ENCODE measurements around the gene MMP1.

The MMP1 gene

GRCh38 chr11:102798012-102798746 lies at the start of gene MMP1:
MMP1 (minus strand) TSS chr11:102798160; CDS start chr11:102798092, 68 bp downstream.
- TF ChIP-seq NFIC (IDR thresholded peaks at IDR 0.05) (no peak), CREB1 (IDR thresholded peaks at IDR 0.05; ENCODE audit: low read depth) (no peak), MAX (IDR thresholded peaks at IDR 0.05) (no peak), FOXM1 (IDR thresholded peaks at IDR 0.05; ENCODE audit: borderline replicate concordance, low read depth) (no peak), TAF1 (IDR thresholded peaks at IDR 0.05; ENCODE audit: low read depth) (no peak), CEBPB (IDR thresholded peaks at IDR 0.05) (no peak), RAD21 (IDR thresholded peaks at IDR 0.05; ENCODE audit: low read depth) (no peak), EP300 (IDR thresholded peaks at IDR 0.05; ENCODE audit: borderline replicate concordance) (no peak), USF1 (IDR thresholded peaks at IDR 0.05) (no peak)

GRCh38 chr11:102846292-102846691 lies 48.3 kb upstream of the MMP1 start:
- TF ChIP-seq TCF12 (IDR thresholded peaks at IDR 0.05; ENCODE audit: low read depth) (no peak), TAF1 (IDR thresholded peaks at IDR 0.05; ENCODE audit: low read depth) (no peak), ZBTB7A (IDR thresholded peaks at IDR 0.05; ENCODE audit: low read depth) (no peak), YY1 (IDR thresholded peaks at IDR 0.05; ENCODE audit: low read depth) (no peak), CEBPB (IDR thresholded peaks at IDR 0.05) (no peak), USF1 (IDR thresholded peaks at IDR 0.05) (no peak), REST (IDR thresholded peaks at IDR 0.05; ENCODE audit: low read depth) (no peak), MAX (IDR thresholded peaks at IDR 0.05) (no peak), CREB1 (IDR thresholded peaks at IDR 0.05; ENCODE audit: low read depth) (no peak), FOXM1 (IDR thresholded peaks at IDR 0.05; ENCODE audit: borderline replicate concordance, low read depth) (no peak), NFIC (IDR thresholded peaks at IDR 0.05) (no peak), RAD21 (IDR thresholded peaks at IDR 0.05; ENCODE audit: low read depth) (no peak), TEAD4 (IDR thresholded peaks at IDR 0.05) (no peak), EP300 (IDR thresholded peaks at IDR 0.05; ENCODE audit: borderline replicate concordance) (no peak), EGR1 (IDR thresholded peaks at IDR 0.05) (no peak)

GRCh38 chr11:102843489-102843888 lies 45.5 kb upstream of the MMP1 start, which contains the start of gene MMP3:
MMP3 (minus strand) TSS chr11:102843609; CDS start chr11:102843546, 63 bp downstream.
- no peak for TF ChIP-seq USF1 (IDR thresholded peaks at IDR 0.05)
- TF ChIP-seq CREB1 (IDR thresholded peaks at IDR 0.05; ENCODE audit: low read depth) = no peak
- no peak for TF ChIP-seq TAF1 (IDR thresholded peaks at IDR 0.05; ENCODE audit: low read depth)
- TF ChIP-seq MAX (IDR thresholded peaks at IDR 0.05) = no peak
- TF ChIP-seq EGR1 (IDR thresholded peaks at IDR 0.05) = no peak
- no peak for TF ChIP-seq EP300 (IDR thresholded peaks at IDR 0.05; ENCODE audit: borderline replicate concordance)
- no peak for TF ChIP-seq REST (IDR thresholded peaks at IDR 0.05; ENCODE audit: low read depth)
- TF ChIP-seq TEAD4 (IDR thresholded peaks at IDR 0.05) = no peak
- no peak for TF ChIP-seq CEBPB (IDR thresholded peaks at IDR 0.05)
- no peak for TF ChIP-seq RAD21 (IDR thresholded peaks at IDR 0.05; ENCODE audit: low read depth)
- no peak for TF ChIP-seq YY1 (IDR thresholded peaks at IDR 0.05; ENCODE audit: low read depth)
- no peak for TF ChIP-seq NFIC (IDR thresholded peaks at IDR 0.05)
- TF ChIP-seq TCF12 (IDR thresholded peaks at IDR 0.05; ENCODE audit: low read depth) = no peak
- no peak for TF ChIP-seq FOXM1 (IDR thresholded peaks at IDR 0.05; ENCODE audit: borderline replicate concordance, low read depth)
- no peak for TF ChIP-seq ZBTB7A (IDR thresholded peaks at IDR 0.05; ENCODE audit: low read depth)

GRCh38 chr11:102842930-102843329 lies 45.0 kb upstream of the MMP1 start:
- TF ChIP-seq TCF12 (IDR thresholded peaks at IDR 0.05; ENCODE audit: low read depth) (no peak), CREB1 (IDR thresholded peaks at IDR 0.05; ENCODE audit: low read depth) (no peak), EGR1 (IDR thresholded peaks at IDR 0.05) (no peak), USF1 (IDR thresholded peaks at IDR 0.05) (no peak)
